HepG2 (cell line): ENCODE measurements around the gene ZBTB43. TPM values are rescaled to one million over a fixed set of nuclear protein-coding genes. Genes with fewer than 3 reads are reported as not detected.
A peak's percentile ranks its signal among the peaks of the same experiment; 100 is the strongest.

Experiments used
- BORCS8-MEF2B ChIP-seq: sonication (generic); formaldehyde crosslinking; IDR thresholded peaks from 2 replicates; pipeline ENCODE4 v1.8.0; 2022; ENCODE audit warnings: mild to moderate bottlenecking, missing genetic modification reagents
- FLYWCH1 ChIP-seq: sonication (generic); formaldehyde crosslinking; IDR thresholded peaks from 2 replicates; pipeline ENCODE4 v1.8.1; 2023; ENCODE audit warnings: mild to moderate bottlenecking, missing genetic modification reagents
- FOXP1 ChIP-seq, 2 experiments: fragments of 450-650 bp in 1 of 2; IDR thresholded peaks; 2 replicates each; pipeline ENCODE4 v1.6.1; 2017 to 2018; ENCODE audit warnings: antibody characterized with exemption in 1 of 2
- GTF2F1 ChIP-seq: fragments of 150-350 bp; IDR thresholded peaks from 2 replicates; pipeline ENCODE4 v1.6.1; 2014; ENCODE audit warnings: low read length
- PTBP1 ChIP-seq: fragments of 200-400 bp; formaldehyde crosslinking; IDR thresholded peaks from 2 replicates; pipeline ENCODE4 v1.6.1; 2018; ENCODE audit warnings: low read length, low read depth; ENCODE audit not compliant: poor library complexity, severe bottlenecking
- SP4 ChIP-seq: sonication (generic); formaldehyde crosslinking; IDR thresholded peaks from 2 replicates; pipeline ENCODE4 v1.8.1; 2023; ENCODE audit warnings: mild to moderate bottlenecking, missing genetic modification reagents
- TAF1 ChIP-seq: sonication (generic); formaldehyde crosslinking; IDR thresholded peaks from 2 replicates; pipeline ENCODE4 v1.4.0; 2020; ENCODE audit warnings: missing genetic modification reagents
- TIGD3 ChIP-seq: sonication (generic); formaldehyde crosslinking; IDR thresholded peaks from 2 replicates; pipeline ENCODE4 v1.5.1; 2020; ENCODE audit warnings: mild to moderate bottlenecking, missing genetic modification reagents, borderline replicate concordance
- TRAFD1 ChIP-seq: sonication (generic); formaldehyde crosslinking; IDR thresholded peaks from 2 replicates; pipeline ENCODE4 v1.5.1; 2020; ENCODE audit warnings: missing genetic modification reagents, mild to moderate bottlenecking, borderline replicate concordance
- ZNF281 ChIP-seq: sonication (generic); formaldehyde crosslinking; IDR thresholded peaks from 2 replicates; pipeline ENCODE4 v1.4.0; 2020; ENCODE audit warnings: missing genetic modification reagents, borderline replicate concordance
- ZNF3 ChIP-seq: IDR thresholded peaks from 2 replicates; pipeline ENCODE4 v1.7.0; 2017; ENCODE audit warnings: inconsistent platforms
- ZNF317 ChIP-seq: sonication (generic); formaldehyde crosslinking; IDR thresholded peaks from 2 replicates; pipeline ENCODE4 v1.5.0; 2020; ENCODE audit warnings: mild to moderate bottlenecking, missing genetic modification reagents
- polyA plus RNA-seq, 8 experiments: library from polyadenylated mRNA; depleted of rRNA in 3 of 8; stranded (reverse) in 7 of 8; unstranded in 1 of 8; fragments of >200 nt; fragmentation: Illumina TruSeq in 4 of 8; extraction: Trizol in 4 of 8; gene quantifications; 2 replicates each; pipeline versions ENCODE4 v1.2.1 to v1.2.3, GENCODE V29; 2011 to 2016; ENCODE audit warnings: low read depth in 4 of 8, missing spikeins in 1 of 8, mixed read lengths in 1 of 8; ENCODE audit not compliant: insufficient read depth in 1 of 8
- total RNA-seq, 5 experiments: library from RNA; depleted of rRNA; stranded (reverse); fragments of >200 nt; fragmentation: Illumina TruSeq; extraction: Trizol; gene quantifications; 2 replicates each; pipeline ENCODE4 v1.2.3, GENCODE V29; 2016; ENCODE audit warnings: low read depth in 1 of 5
- TF ChIP-seq, protein P1 (sequence below): sonication (generic); formaldehyde crosslinking; IDR thresholded peaks from 2 replicates; pipeline ENCODE4 v1.5.0; 2020; ENCODE audit warnings: missing genetic modification reagents
- TF ChIP-seq, protein P2 (sequence below): sonication (generic); formaldehyde crosslinking; IDR thresholded peaks from 2 replicates; pipeline ENCODE4 v1.4.0; 2020; ENCODE audit warnings: missing genetic modification reagents, borderline replicate concordance
- TF ChIP-seq, protein P3 (sequence below): sonication (generic); formaldehyde crosslinking; IDR thresholded peaks from 2 replicates; pipeline ENCODE4 v1.4.0; 2020; ENCODE audit warnings: missing genetic modification reagents

ZBTB43 gene
- total and polyA plus RNA-seq, 2 of the 13 experiments (the other 11 are each of a cell fraction or from before 2014, with no cell fraction given): 7.1 to 31.4 TPM

DNA sequence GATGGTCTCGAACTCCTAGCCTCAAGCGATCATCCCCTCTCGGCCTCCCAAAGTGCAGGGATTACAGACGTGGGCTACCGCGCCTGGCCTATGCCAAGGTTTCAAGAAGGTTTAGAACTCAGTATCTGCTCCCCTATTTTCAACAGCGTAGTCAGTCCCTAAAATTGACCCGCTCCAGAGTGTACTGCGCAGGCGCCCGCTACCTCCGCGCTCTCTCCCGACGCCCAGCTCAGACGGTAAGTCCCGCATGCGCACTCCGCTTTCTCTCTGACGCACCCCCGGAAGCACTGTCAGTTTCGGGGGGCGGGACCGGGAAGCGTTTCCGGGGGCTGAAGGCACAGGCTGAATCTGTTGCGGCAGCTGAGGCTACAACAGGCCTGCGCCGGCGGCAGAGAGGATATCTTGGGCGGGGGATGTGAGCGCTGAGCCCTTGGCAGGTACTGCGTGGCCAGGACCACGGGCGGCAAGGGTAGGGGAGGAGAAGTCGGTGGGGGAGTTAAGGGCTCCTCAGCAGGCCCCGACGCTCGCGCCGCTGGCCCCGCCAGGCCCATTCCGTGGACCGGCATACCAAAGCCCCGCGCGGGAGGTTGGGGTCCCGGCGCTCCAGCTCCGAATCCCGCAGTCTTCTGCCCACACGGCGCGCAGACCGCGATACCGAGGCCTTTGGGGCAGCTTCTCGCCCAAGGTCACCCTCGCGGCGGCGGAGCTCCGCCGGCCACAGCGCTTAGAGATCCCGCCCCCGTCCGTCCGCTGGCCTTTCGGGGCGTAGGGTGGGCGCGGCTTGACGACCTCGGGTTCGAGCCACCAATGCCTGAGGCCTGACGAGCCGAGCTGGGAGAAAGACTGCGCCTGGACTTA, at the start of gene ZBTB43 (continued):
- TF ChIP-seq, protein P1, sequence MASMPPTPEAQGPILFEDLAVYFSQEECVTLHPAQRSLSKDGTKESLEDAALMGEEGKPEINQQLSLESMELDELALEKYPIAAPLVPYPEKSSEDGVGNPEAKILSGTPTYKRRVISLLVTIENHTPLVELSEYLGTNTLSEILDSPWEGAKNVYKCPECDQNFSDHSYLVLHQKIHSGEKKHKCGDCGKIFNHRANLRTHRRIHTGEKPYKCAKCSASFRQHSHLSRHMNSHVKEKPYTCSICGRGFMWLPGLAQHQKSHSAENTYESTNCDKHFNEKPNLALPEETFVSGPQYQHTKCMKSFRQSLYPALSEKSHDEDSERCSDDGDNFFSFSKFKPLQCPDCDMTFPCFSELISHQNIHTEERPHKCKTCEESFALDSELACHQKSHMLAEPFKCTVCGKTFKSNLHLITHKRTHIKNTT (CRISPR knock-in tag): no peak
- TF ChIP-seq FOXP1 (IDR thresholded peaks at IDR 0.05): no peak
- TF ChIP-seq FOXP1 (CRISPR knock-in tag; IDR thresholded peaks at IDR 0.05): no peak
- TF ChIP-seq ZNF317 (CRISPR knock-in tag): peak; percentile 68; the same call in 1 of the 2 replicates
- TF ChIP-seq PTBP1: peak; percentile 31
- no peak for TF ChIP-seq TRAFD1 (CRISPR knock-in tag)
- TF ChIP-seq, protein P2, sequence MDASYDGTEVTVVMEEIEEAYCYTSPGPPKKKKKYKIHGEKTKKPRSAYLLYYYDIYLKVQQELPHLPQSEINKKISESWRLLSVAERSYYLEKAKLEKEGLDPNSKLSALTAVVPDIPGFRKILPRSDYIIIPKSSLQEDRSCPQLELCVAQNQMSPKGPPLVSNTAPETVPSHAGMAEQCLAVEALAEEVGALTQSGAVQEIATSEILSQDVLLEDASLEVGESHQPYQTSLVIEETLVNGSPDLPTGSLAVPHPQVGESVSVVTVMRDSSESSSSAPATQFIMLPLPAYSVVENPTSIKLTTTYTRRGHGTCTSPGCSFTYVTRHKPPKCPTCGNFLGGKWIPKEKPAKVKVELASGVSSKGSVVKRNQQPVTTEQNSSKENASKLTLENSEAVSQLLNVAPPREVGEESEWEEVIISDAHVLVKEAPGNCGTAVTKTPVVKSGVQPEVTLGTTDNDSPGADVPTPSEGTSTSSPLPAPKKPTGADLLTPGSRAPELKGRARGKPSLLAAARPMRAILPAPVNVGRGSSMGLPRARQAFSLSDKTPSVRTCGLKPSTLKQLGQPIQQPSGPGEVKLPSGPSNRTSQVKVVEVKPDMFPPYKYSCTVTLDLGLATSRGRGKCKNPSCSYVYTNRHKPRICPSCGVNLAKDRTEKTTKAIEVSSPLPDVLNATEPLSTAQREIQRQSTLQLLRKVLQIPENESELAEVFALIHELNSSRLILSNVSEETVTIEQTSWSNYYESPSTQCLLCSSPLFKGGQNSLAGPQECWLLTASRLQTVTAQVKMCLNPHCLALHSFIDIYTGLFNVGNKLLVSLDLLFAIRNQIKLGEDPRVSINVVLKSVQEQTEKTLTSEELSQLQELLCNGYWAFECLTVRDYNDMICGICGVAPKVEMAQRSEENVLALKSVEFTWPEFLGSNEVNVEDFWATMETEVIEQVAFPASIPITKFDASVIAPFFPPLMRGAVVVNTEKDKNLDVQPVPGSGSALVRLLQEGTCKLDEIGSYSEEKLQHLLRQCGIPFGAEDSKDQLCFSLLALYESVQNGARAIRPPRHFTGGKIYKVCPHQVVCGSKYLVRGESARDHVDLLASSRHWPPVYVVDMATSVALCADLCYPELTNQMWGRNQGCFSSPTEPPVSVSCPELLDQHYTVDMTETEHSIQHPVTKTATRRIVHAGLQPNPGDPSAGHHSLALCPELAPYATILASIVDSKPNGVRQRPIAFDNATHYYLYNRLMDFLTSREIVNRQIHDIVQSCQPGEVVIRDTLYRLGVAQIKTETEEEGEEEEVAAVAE (CRISPR knock-in tag): 0 out of 2 replicates have a peak, but pooled peaks have one; percentile 24
- TF ChIP-seq BORCS8-MEF2B (CRISPR knock-in tag): peak; percentile 79
- no peak for TF ChIP-seq GTF2F1
- no peak for TF ChIP-seq ZNF3
- TF ChIP-seq TIGD3: no peak
- TF ChIP-seq FLYWCH1 (CRISPR knock-in tag): no peak
- peak; percentile 69; the same call in 1 of the 2 replicates for TF ChIP-seq SP4 (CRISPR knock-in tag)
- TF ChIP-seq TAF1 (CRISPR knock-in tag): peak; percentile 89
- no peak for TF ChIP-seq ZNF281
- TF ChIP-seq, protein P3, sequence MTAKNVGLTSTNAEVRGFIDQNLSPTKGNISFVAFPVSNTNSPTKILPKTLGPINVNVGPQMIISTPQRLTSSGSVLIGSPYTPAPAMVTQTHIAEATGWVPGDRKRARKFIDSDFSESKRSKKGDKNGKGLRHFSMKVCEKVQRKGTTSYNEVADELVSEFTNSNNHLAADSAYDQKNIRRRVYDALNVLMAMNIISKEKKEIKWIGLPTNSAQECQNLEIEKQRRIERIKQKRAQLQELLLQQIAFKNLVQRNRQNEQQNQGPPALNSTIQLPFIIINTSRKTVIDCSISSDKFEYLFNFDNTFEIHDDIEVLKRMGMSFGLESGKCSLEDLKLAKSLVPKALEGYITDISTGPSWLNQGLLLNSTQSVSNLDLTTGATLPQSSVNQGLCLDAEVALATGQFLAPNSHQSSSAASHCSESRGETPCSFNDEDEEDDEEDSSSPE: peak; percentile 66
